ENCODE measurements around the gene YTHDC2.

DNA sequence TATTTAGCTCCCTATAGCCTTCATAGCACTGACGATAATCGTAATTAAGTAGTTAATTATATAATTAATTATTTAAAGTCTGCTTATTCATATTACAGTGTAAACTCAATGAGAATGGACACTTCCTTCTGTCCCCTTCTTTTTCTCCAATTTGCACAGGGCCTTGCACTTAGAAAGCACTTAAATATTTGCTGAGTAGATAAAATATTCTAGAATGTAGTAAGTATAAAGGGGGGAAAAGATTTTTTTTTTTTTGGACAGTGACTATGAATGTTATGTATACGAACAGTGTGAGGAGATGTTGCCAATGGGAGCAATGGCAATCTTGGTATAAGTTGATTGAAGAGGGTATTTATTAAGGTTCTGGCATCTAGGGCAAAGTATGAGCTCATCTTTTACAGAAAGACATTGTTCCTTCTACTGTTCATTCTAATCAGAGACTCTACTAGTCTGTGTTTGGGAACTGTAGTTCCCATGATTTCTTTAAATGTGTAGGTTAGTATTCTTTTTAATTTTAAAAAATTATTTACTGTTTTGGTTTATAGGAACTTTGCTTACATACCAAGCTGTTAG lies 49.4 kb downstream of the YTHDC2 start:
- TF ChIP-seq CTCF (IDR thresholded peaks at IDR 0.05) (no peak), POLR2A (IDR thresholded peaks at IDR 0.05) (no peak), EP300 (IDR thresholded peaks at IDR 0.05) (no peak)

Measured in stomach (tissue), 4 donors.